SHP77 (cell line): ENCODE results near the gene KLHL17.
"Not testable (repeated sequence)": the region's sequence is repeated elsewhere in the genome, so short reads cannot be mapped to it uniquely, and the experiment has no call there.

Experiments
- DNase-seq, 2 experiments: peaks; one replicate each; lab custom pipeline; 2025; lab: John Stamatoyannopoulos, UW

Gene KLHL17

GRCh38 chr1:1001057-1001783 is 40.8 kb downstream of the KLHL17 start:
- DNase-seq, result no peak

- DNase-seq, result no peak
Observed at GRCh38 chr1:1003618-1004419, 43.4 kb downstream of the KLHL17 start.

GRCh38 chr1:1004420-1004779 is 44.0 kb downstream of the KLHL17 start:
- DNase-seq, result no peak

- DNase-seq, result peak; percentile 27 to 59
Observed at GRCh38 chr1:1004780-1005697, 44.7 kb downstream of the KLHL17 start.

GRCh38 chr1:1005774-1006304 is 45.5 kb downstream of the KLHL17 start:
- no peak for DNase-seq

GRCh38 chr1:1006305-1007159 is 46.1 kb downstream of the KLHL17 start:
- DNase-seq, result no peak

GRCh38 chr1:1010131-1010530 is 49.7 kb downstream of the KLHL17 start:
- not testable (repeated sequence) for DNase-seq

- DNase-seq, result no peak
Observed at GRCh38 chr1:1011396-1011949, 51.1 kb downstream of the KLHL17 start.

GRCh38 chr1:1012736-1013104 is 52.3 kb downstream of the KLHL17 start:
- not testable (repeated sequence) for DNase-seq

- DNase-seq, result peak; percentile 72 to 77
Observed at GRCh38 chr1:1013105-1013921, 52.9 kb downstream of the KLHL17 start, which contains the start of gene ISG15. ISG15 (plus strand) TSS chr1:1013497; CDS start chr1:1013574, 77 bp downstream.

GRCh38 chr1:1013922-1014648 is 53.7 kb downstream of the KLHL17 start:
- peak; percentile 19 to 62 for DNase-seq

GRCh38 chr1:1014799-1015681 is 54.7 kb downstream of the KLHL17 start:
- DNase-seq, result peak in 1 of 2 experiments; percentile 34
